DOHH2 (cell line): ENCODE measurements around the gene DDN.

ENCODE experiments used
- H3F3A ChIP-seq: fragments of 200-600 bp; sonication (generic), shearing (Covaris generic); 2 replicates; pipeline ENCODE4 v1.6.0; 2016; ENCODE audit warnings: antibody characterized with exemption, mild to moderate bottlenecking; ENCODE audit not compliant: control insufficient read depth, insufficient read depth
- H3K27ac ChIP-seq: fragments of 200-600 bp; sonication (generic); 2 replicates; pipeline ENCODE4 v1.5.1; 2014; ENCODE audit warnings: low read depth, mild to moderate bottlenecking, low read length, moderate library complexity
- H3K27me3 ChIP-seq: fragments of 200-600 bp; sonication (generic); 2 replicates; pipeline ENCODE4 v1.6.1; 2014; ENCODE audit warnings: mild to moderate bottlenecking, low read length, mixed read lengths; ENCODE audit not compliant: control insufficient read depth
- H3K36me3 ChIP-seq: fragments of 200-600 bp; sonication (generic); 2 replicates; pipeline ENCODE4 v1.6.1; 2014; ENCODE audit warnings: mild to moderate bottlenecking, low read length, moderate library complexity, mixed read lengths; ENCODE audit not compliant: control insufficient read depth
- H3K4me1 ChIP-seq: fragments of 200-600 bp; sonication (generic); 2 replicates; pipeline ENCODE4 v1.6.1; 2014; ENCODE audit warnings: mild to moderate bottlenecking, low read length, mixed read lengths; ENCODE audit not compliant: control insufficient read depth
- H3K4me2 ChIP-seq: fragments of 200-600 bp; sonication (generic); 2 replicates; pipeline ENCODE4 v1.6.0; 2014; ENCODE audit warnings: mild to moderate bottlenecking, low read length, moderate library complexity
- H3K4me3 ChIP-seq: fragments of 200-600 bp; sonication (generic); 2 replicates; pipeline ENCODE4 v1.5.1; 2014; ENCODE audit warnings: mild to moderate bottlenecking, low read length, mixed read lengths
- H3K79me2 ChIP-seq: fragments of 200-600 bp; sonication (generic); 2 replicates; pipeline ENCODE4 v1.6.1; 2014; ENCODE audit warnings: mild to moderate bottlenecking, low read length, mixed read lengths; ENCODE audit not compliant: control insufficient read depth
- H3K9me2 ChIP-seq: fragments of 200-600 bp; sonication (generic); replicated peaks from 2 replicates; pipeline ENCODE4 v1.6.1; 2014; ENCODE audit warnings: mild to moderate bottlenecking, low read length, mixed read lengths; ENCODE audit not compliant: control insufficient read depth
- H3K9me3 ChIP-seq: fragments of 200-600 bp; sonication (generic); 2 replicates; pipeline ENCODE4 v1.6.1; 2014; ENCODE audit warnings: antibody characterized with exemption, low read length, mixed read lengths; ENCODE audit not compliant: control insufficient read depth, insufficient read depth
- H4K20me1 ChIP-seq: fragments of 200-600 bp; sonication (generic); 2 replicates; pipeline ENCODE4 v1.6.0; 2014; ENCODE audit warnings: low read depth, mild to moderate bottlenecking, antibody characterized with exemption, low read length, moderate library complexity; ENCODE audit not compliant: control insufficient read depth, insufficient read depth
- CTCF ChIP-seq: fragments of 200-600 bp; sonication (generic); IDR thresholded peaks from one replicate; pipeline ENCODE4 v1.5.1; 2014; ENCODE audit warnings: antibody characterized with exemption, mild to moderate bottlenecking, low read depth, low read length; ENCODE audit not compliant: poor library complexity, severe bottlenecking
- EZH2phosphoT487 ChIP-seq: fragments of 200-600 bp; sonication (generic); IDR thresholded peaks from 2 replicates; pipeline ENCODE4 v1.6.1; 2017; ENCODE audit warnings: borderline replicate concordance, mild to moderate bottlenecking, antibody characterized with exemption, low read length, moderate library complexity, mixed read lengths

Gene DDN

GRCh38 chr12:48965298-48965838, 33.8 kb downstream of the DDN start:
- Histone ChIP-seq H3K4me3 (no peak overlapping the region), H3K36me3 (no peaks in the 10 kb centered on the region), H3K27ac (no peak overlapping the region), H3K9me3 (no peaks in the 10 kb centered on the region), H4K20me1 (no peaks in the 10 kb centered on the region; the same call in 1 of the 2 replicates), H3F3A (no peaks in the 10 kb centered on the region; the same call in 1 of the 2 replicates), H3K79me2 (no peaks in the 10 kb centered on the region), H3K9me2 (no peaks in the 10 kb centered on the region), H3K4me1 (peaks cover 24% of the 10 kb centered on the region), H3K4me2 (no peak overlapping the region), H3K27me3 (peaks cover 18% of the 10 kb centered on the region)
- TF ChIP-seq CTCF = no peak

- Histone ChIP-seq H3K4me3 (no peak overlapping the region), H3K36me3 (no peaks in the 10 kb centered on the region; the same call in 1 of the 2 replicates), H3K79me2 (peaks cover 4% of the 10 kb centered on the region), H3K9me2 (no peaks in the 10 kb centered on the region), H4K20me1 (no peaks in the 10 kb centered on the region), H3F3A (peaks cover 4% of the 10 kb centered on the region; the same call in 1 of the 2 replicates), H3K27ac (no peak overlapping the region), H3K4me1 (peaks cover 23% of the 10 kb centered on the region), H3K9me3 (no peaks in the 10 kb centered on the region), H3K27me3 (no peaks in the 10 kb centered on the region), H3K4me2 (no peak overlapping the region)
- TF ChIP-seq EZH2phosphoT487 (no peak), CTCF (no peak)
These were observed 37.4 kb downstream of the DDN start for GRCh38 chr12:48961801-48962200.

- Histone ChIP-seq H3K9me2 (no peaks in the 10 kb centered on the region), H3K36me3 (no peaks in the 10 kb centered on the region; the same call in 1 of the 2 replicates), H3K27me3 (no peaks in the 10 kb centered on the region), H3K9me3 (no peaks in the 10 kb centered on the region), H4K20me1 (no peaks in the 10 kb centered on the region), H3F3A (0 out of 2 replicates have a peak, but pooled peaks cover 4% of the 10 kb centered on the region), H3K79me2 (peaks cover 8% of the 10 kb centered on the region), H3K4me2 (no peak overlapping the region), H3K4me1 (peaks cover 18% of the 10 kb centered on the region), H3K4me3 (no peak overlapping the region), H3K27ac (no peak overlapping the region)
- TF ChIP-seq CTCF = no peak
- TF ChIP-seq EZH2phosphoT487 = no peak
These were observed 37.8 kb downstream of the DDN start for GRCh38 chr12:48961331-48961730.
